Nephron (organoid): ENCODE results near the gene CCN5.

ENCODE experiments used
- H3K27ac Mint-ChIP-seq, 3 experiments: 2 replicates each; pipeline ENCODE4 v1.8.0; 2020; ENCODE audit warnings: mixed read lengths in 3 of 3, mild to moderate bottlenecking in 2 of 3, moderate library complexity in 1 of 3
- H3K27me3 Mint-ChIP-seq: 2 replicates; pipeline ENCODE4 v1.8.0; 2021; ENCODE audit warnings: low read depth, mild to moderate bottlenecking, moderate library complexity, mixed read lengths
- H3K36me3 Mint-ChIP-seq: 2 replicates; pipeline ENCODE4 v1.8.0; 2020; ENCODE audit warnings: low read depth, mixed read lengths
- H3K4me1 Mint-ChIP-seq: 2 replicates; pipeline ENCODE4 v1.8.0; 2020; ENCODE audit warnings: mixed read lengths
- H3K4me3 Mint-ChIP-seq, 3 experiments: 2 replicates each; pipeline ENCODE4 v1.8.0; 2020; ENCODE audit warnings: mild to moderate bottlenecking in 3 of 3, mixed read lengths in 3 of 3, moderate library complexity in 2 of 3
- H3K9me3 Mint-ChIP-seq: 2 replicates; pipeline ENCODE4 v1.8.0; 2020; ENCODE audit warnings: mixed read lengths
- CTCF ChIP-seq, 3 experiments: fragments of 200-600 bp; sonication (generic); IDR thresholded peaks; one replicate each; pipeline ENCODE4 v1.5.0; 2021; ENCODE audit warnings: antibody characterized with exemption in 3 of 3; ENCODE audit not compliant: unreplicated experiment in 3 of 3

CCN5 gene

GRCh38 chr20:44709380-44709779 lies 5.8 kb upstream of the CCN5 start:
- Mint-ChIP-seq H3K4me3 (no peak overlapping the region), H3K9me3 (no peaks in the 10 kb centered on the region), H3K27ac (no peak overlapping the region), H3K4me1 (peaks cover 12% of the 10 kb centered on the region), H3K36me3 (no peaks in the 10 kb centered on the region), H3K27me3 (peaks cover 3% of the 10 kb centered on the region)
- no peak for TF ChIP-seq CTCF (IDR thresholded peaks at IDR 0.05; ENCODE audit: unreplicated experiment in 3 of 3)

DNA sequence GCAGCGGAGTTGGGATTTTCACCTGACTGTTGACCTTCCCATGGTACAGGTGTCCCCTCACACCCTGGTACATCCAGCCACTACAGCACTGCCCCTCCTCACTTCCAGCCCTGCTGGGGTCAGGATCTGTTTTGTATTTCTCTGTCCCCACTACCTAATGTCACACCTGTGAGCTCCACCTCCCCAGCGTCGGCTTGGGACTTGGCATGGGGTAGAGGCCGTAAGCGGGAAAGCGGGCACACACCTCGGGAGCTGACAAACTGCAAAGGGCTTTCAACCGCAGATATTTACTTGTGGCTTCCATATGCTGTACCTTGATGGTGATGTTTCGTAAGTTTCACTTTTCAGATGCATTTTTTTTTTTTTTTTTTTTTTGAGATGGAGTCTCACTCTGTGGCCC lies 5.4 kb upstream of the CCN5 start:
- Mint-ChIP-seq H3K27me3 (peaks cover 3% of the 10 kb centered on the region), H3K4me1 (peaks cover 12% of the 10 kb centered on the region), H3K27ac (no peak overlapping the region), H3K4me3 (no peak overlapping the region), H3K9me3 (no peaks in the 10 kb centered on the region), H3K36me3 (no peaks in the 10 kb centered on the region)
- TF ChIP-seq CTCF (IDR thresholded peaks at IDR 0.05; ENCODE audit: unreplicated experiment in 3 of 3), result no peak

DNA sequence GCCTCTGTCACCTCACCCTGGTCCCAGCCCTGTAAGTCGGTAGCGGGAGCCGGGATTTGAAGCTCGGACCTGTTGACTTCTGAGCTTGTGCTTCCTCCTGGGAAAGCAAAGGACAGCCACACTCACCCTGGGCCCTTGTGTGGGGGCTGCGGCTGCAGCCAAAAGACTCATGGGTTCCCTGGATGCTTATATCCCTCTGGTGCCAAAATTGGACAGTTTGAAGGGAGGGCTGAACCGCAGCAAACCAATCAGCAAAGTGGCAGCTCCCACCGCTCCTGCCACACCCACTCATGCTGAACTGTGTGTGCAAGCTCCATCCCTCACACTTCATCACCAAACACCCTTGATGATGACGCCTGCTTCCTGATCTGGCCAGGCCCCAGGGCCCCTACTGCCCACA lies 3.9 kb upstream of the CCN5 start:
- no peak overlapping the region for H3K27ac Mint-ChIP-seq
- H3K9me3 Mint-ChIP-seq, result no peaks in the 10 kb centered on the region
- no peak overlapping the region for H3K4me3 Mint-ChIP-seq
- no peaks in the 10 kb centered on the region for H3K36me3 Mint-ChIP-seq
- TF ChIP-seq CTCF (IDR thresholded peaks at IDR 0.05; ENCODE audit: unreplicated experiment in 3 of 3), result no peak
- peaks cover 6% of the 10 kb centered on the region for H3K27me3 Mint-ChIP-seq
- H3K4me1 Mint-ChIP-seq, result peaks cover 4% of the 10 kb centered on the region

GRCh38 chr20:44714102-44714700 lies 968 bp upstream of the CCN5 start:
- Mint-ChIP-seq H3K9me3 (no peaks in the 10 kb centered on the region), H3K4me3 (no peak overlapping the region), H3K36me3 (no peaks in the 10 kb centered on the region), H3K4me1 (no peaks in the 10 kb centered on the region), H3K27ac (no peak overlapping the region), H3K27me3 (peaks cover 11% of the 10 kb centered on the region)
- no peak for TF ChIP-seq CTCF (IDR thresholded peaks at IDR 0.05; ENCODE audit: unreplicated experiment in 3 of 3)

GRCh38 chr20:44715499-44716308 lies 535 bp downstream of the CCN5 start:
- Mint-ChIP-seq H3K27ac (no peak overlapping the region), H3K4me3 (no peak overlapping the region), H3K9me3 (no peaks in the 10 kb centered on the region), H3K36me3 (no peaks in the 10 kb centered on the region), H3K27me3 (peaks cover 11% of the 10 kb centered on the region), H3K4me1 (no peaks in the 10 kb centered on the region)
- no peak for TF ChIP-seq CTCF (IDR thresholded peaks at IDR 0.05; ENCODE audit: unreplicated experiment in 3 of 3)
